WTC11 (cell line): Measurements from ENCODE around the gene MANBA. TPM values are rescaled to one million over a fixed set of nuclear protein-coding genes. Genes with fewer than 3 reads are reported as not detected.

ENCODE experiments used
- ATAC-seq: fragments of 200-7000 bp; cut with Tn5 transposase; 2 replicates; pipeline ENCODE4 v1.10.0; 2021; ENCODE audit warnings: mild to moderate bottlenecking, moderate library complexity
- CTCF ChIA-PET: fragments of 300-600 bp; sonication (Branson Sonifier 250); formaldehyde crosslinking; loops from one replicate; lab custom pipeline; 2021; ENCODE audit warnings: antibody characterized with exemption; lab: Charles Lee
- POLR2A ChIA-PET: fragments of 350-600 bp; sonication (Branson Sonifier 250); formaldehyde crosslinking; loops from one replicate; lab custom pipeline; 2021; ENCODE audit warnings: antibody characterized with exemption; lab: Charles Lee
- DNase-seq: peaks from one replicate; pipeline ENCODE4 v3.0.0; 2021; ENCODE audit warnings: low spot score
- H3K27ac Mint-ChIP-seq: 2 replicates; pipeline ENCODE4 v1.8.0; 2021; ENCODE audit warnings: mixed read lengths
- H3K27me3 Mint-ChIP-seq: 2 replicates; pipeline ENCODE4 v1.8.0; 2021; ENCODE audit warnings: low read depth, mild to moderate bottlenecking, moderate library complexity, mixed read lengths
- H3K36me3 Mint-ChIP-seq: 2 replicates; pipeline ENCODE4 v1.8.0; 2021; ENCODE audit warnings: mixed read lengths
- H3K4me1 Mint-ChIP-seq: 2 replicates; pipeline ENCODE4 v1.8.0; 2022; ENCODE audit warnings: mixed read lengths
- H3K4me3 Mint-ChIP-seq: 2 replicates; pipeline ENCODE4 v1.8.0; 2021; ENCODE audit warnings: mild to moderate bottlenecking, moderate library complexity, mixed read lengths
- H3K9me3 Mint-ChIP-seq: 2 replicates; pipeline ENCODE4 v1.8.0; 2021; ENCODE audit warnings: mixed read lengths
- ATF1 ChIP-seq: sonication (generic); formaldehyde crosslinking; IDR thresholded peaks from 2 replicates; pipeline ENCODE4 v1.8.1; 2023; ENCODE audit warnings: mild to moderate bottlenecking, moderate library complexity, missing genetic modification reagents
- CBFB ChIP-seq: sonication (generic); formaldehyde crosslinking; IDR thresholded peaks from 2 replicates; pipeline ENCODE4 v1.8.1; 2022; ENCODE audit warnings: mild to moderate bottlenecking, low read depth, missing genetic modification reagents
- FOXK1 ChIP-seq: sonication (generic); formaldehyde crosslinking; IDR thresholded peaks from 2 replicates; pipeline ENCODE4 v1.8.0; 2022; ENCODE audit warnings: mild to moderate bottlenecking, moderate library complexity, missing genetic modification reagents
- GRHL2 ChIP-seq: fragments of 250-450 bp; sonication (Bioruptor Pico); IDR thresholded peaks from 2 replicates; pipeline ENCODE4 v1.8.0; 2022; ENCODE audit warnings: mild to moderate bottlenecking, moderate library complexity; ENCODE audit not compliant: insufficient replicate concordance, severe bottlenecking
- GTF2I ChIP-seq: fragments of 250-450 bp; sonication (Bioruptor Pico); conservative IDR thresholded peaks from 2 replicates; pipeline ENCODE4 v1.4.0; 2021; ENCODE audit warnings: mild to moderate bottlenecking
- MYBL2 ChIP-seq: sonication (generic); formaldehyde crosslinking; IDR thresholded peaks from 2 replicates; pipeline ENCODE4 v1.8.1; 2023; ENCODE audit warnings: mild to moderate bottlenecking, moderate library complexity, missing genetic modification reagents
- NFYB ChIP-seq: sonication (generic); formaldehyde crosslinking; conservative IDR thresholded peaks from 2 replicates; pipeline ENCODE4 v1.8.0; 2022; ENCODE audit warnings: low read depth, missing genetic modification reagents
- SMAD3 ChIP-seq: sonication (generic); formaldehyde crosslinking; IDR thresholded peaks from 2 replicates; pipeline ENCODE4 v1.8.0; 2022; ENCODE audit warnings: missing genetic modification reagents, mild to moderate bottlenecking, borderline replicate concordance
- SMAD4 ChIP-seq: sonication (generic); formaldehyde crosslinking; IDR thresholded peaks from 2 replicates; pipeline ENCODE4 v1.8.0; 2022; ENCODE audit warnings: mild to moderate bottlenecking, missing genetic modification reagents
- TEAD4 ChIP-seq: sonication (generic); formaldehyde crosslinking; IDR thresholded peaks from 2 replicates; pipeline ENCODE4 v1.8.0; 2022; ENCODE audit warnings: mild to moderate bottlenecking, missing genetic modification reagents
- TP53 ChIP-seq: sonication (generic); formaldehyde crosslinking; IDR thresholded peaks from 2 replicates; pipeline ENCODE4 v1.8.1; 2023; ENCODE audit warnings: mild to moderate bottlenecking, missing genetic modification reagents
- ZBTB21 ChIP-seq: sonication (generic); formaldehyde crosslinking; IDR thresholded peaks from 2 replicates; pipeline ENCODE4 v1.8.1; 2023; ENCODE audit warnings: mild to moderate bottlenecking, missing genetic modification reagents, borderline replicate concordance
- ZNF671 ChIP-seq: fragments of 250-450 bp; sonication (Bioruptor Pico); IDR thresholded peaks from 2 replicates; pipeline ENCODE4 v1.8.0; 2021; ENCODE audit warnings: mild to moderate bottlenecking
- total RNA-seq: library from RNA; stranded (reverse); gene quantifications from 3 replicates; pipeline ENCODE4 v1.2.3, GENCODE V29; 2021
- TF ChIP-seq, protein P1 (sequence below): sonication (generic); formaldehyde crosslinking; IDR thresholded peaks from 2 replicates; pipeline ENCODE4 v1.8.0; 2023; ENCODE audit warnings: mild to moderate bottlenecking, missing genetic modification reagents
- TF ChIP-seq, protein P2 (sequence below): sonication (generic); formaldehyde crosslinking; IDR thresholded peaks from 2 replicates; pipeline ENCODE4 v1.8.0; 2022; ENCODE audit warnings: mild to moderate bottlenecking, missing genetic modification reagents
- TF ChIP-seq, protein P3 (sequence below): sonication (generic); formaldehyde crosslinking; IDR thresholded peaks from 2 replicates; pipeline ENCODE4 v1.8.1; 2023; ENCODE audit warnings: mild to moderate bottlenecking, missing genetic modification reagents
- TF ChIP-seq, protein P4 (sequence below): sonication (generic); formaldehyde crosslinking; IDR thresholded peaks from 2 replicates; pipeline ENCODE4 v1.8.0; 2023; ENCODE audit warnings: missing genetic modification reagents
- TF ChIP-seq, protein P5 (sequence below): sonication (generic); formaldehyde crosslinking; IDR thresholded peaks from 2 replicates; pipeline ENCODE4 v1.8.0; 2022; ENCODE audit warnings: mild to moderate bottlenecking, missing genetic modification reagents
- TF ChIP-seq, protein P6 (sequence below): sonication (generic); formaldehyde crosslinking; IDR thresholded peaks from 2 replicates; pipeline ENCODE4 v1.8.1; 2022; ENCODE audit warnings: missing genetic modification reagents, borderline replicate concordance
- TF ChIP-seq, protein P7 (sequence below): sonication (generic); formaldehyde crosslinking; IDR thresholded peaks from 2 replicates; pipeline ENCODE4 v1.8.0; 2023; ENCODE audit warnings: missing genetic modification reagents, mild to moderate bottlenecking, borderline replicate concordance

Gene MANBA
- total RNA-seq, 1 experiment from 2014 or later = 35.1 TPM

DNA sequence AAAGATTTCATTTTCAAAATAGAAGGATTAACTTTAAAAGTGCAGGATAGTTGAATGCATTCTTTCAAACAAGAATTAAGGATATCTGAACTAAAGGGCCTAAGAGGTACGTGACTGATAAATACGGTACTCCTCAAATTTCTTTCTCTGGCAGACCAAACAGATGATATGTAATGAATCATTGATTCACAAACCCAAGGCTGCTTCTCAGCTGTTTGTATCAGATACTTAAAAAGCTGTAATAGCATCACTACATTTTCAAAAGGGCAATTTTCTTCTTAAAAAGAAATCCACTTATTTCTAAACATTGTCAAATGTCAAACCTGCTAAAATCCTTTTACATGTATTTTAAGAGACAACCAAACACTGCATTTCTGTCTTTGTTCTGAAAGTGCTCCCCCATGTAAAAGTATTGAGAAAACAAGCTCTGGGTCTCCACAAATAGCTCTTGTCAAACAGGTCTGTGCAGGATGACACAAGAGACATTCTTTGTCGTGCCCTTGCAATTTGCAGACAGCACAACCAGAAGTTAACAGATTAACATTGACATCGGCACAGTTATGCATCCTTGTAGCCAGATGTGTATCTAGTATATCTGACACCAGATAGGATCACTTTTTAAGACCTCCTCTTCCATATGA is 82.0 kb downstream of the MANBA start:
- H3K27ac Mint-ChIP-seq = no peak overlapping the region
- no peak for DNase-seq
- no peak overlapping the region for H3K4me3 Mint-ChIP-seq
- ChIA-PET CTCF (interaction anchor here (0.5 to 0.9 kb wide), 3 partner anchors 13 to 105 kb away, joined by 3 read pairs; no protein-coding TSS in a partner anchor), POLR2A (no interaction called here)
- peaks cover 2% of the 10 kb centered on the region for H3K9me3 Mint-ChIP-seq
- no peaks in the 10 kb centered on the region for H3K27me3 Mint-ChIP-seq
- TF ChIP-seq, protein P1, sequence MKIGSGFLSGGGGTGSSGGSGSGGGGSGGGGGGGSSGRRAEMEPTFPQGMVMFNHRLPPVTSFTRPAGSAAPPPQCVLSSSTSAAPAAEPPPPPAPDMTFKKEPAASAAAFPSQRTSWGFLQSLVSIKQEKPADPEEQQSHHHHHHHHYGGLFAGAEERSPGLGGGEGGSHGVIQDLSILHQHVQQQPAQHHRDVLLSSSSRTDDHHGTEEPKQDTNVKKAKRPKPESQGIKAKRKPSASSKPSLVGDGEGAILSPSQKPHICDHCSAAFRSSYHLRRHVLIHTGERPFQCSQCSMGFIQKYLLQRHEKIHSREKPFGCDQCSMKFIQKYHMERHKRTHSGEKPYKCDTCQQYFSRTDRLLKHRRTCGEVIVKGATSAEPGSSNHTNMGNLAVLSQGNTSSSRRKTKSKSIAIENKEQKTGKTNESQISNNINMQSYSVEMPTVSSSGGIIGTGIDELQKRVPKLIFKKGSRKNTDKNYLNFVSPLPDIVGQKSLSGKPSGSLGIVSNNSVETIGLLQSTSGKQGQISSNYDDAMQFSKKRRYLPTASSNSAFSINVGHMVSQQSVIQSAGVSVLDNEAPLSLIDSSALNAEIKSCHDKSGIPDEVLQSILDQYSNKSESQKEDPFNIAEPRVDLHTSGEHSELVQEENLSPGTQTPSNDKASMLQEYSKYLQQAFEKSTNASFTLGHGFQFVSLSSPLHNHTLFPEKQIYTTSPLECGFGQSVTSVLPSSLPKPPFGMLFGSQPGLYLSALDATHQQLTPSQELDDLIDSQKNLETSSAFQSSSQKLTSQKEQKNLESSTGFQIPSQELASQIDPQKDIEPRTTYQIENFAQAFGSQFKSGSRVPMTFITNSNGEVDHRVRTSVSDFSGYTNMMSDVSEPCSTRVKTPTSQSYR (CRISPR knock-in tag) = no peak
- TF ChIP-seq CBFB (CRISPR knock-in tag) (no peak), NFYB (CRISPR knock-in tag) (no peak), ZNF671 (CRISPR knock-in tag) (no peak), ATF1 (CRISPR knock-in tag) (no peak), TP53 (CRISPR knock-in tag) (no peak), ZBTB21 (CRISPR knock-in tag) (no peak), TEAD4 (CRISPR knock-in tag) (no peak), SMAD4 (CRISPR knock-in tag) (no peak), GTF2I (no peak), FOXK1 (CRISPR knock-in tag) (no peak), SMAD3 (CRISPR knock-in tag) (no peak), GRHL2 (CRISPR knock-in tag) (no peak), MYBL2 (CRISPR knock-in tag) (no peak)
- TF ChIP-seq, protein P2, sequence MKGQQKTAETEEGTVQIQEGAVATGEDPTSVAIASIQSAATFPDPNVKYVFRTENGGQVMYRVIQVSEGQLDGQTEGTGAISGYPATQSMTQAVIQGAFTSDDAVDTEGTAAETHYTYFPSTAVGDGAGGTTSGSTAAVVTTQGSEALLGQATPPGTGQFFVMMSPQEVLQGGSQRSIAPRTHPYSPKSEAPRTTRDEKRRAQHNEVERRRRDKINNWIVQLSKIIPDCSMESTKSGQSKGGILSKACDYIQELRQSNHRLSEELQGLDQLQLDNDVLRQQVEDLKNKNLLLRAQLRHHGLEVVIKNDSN (CRISPR knock-in tag) = no peak
- TF ChIP-seq, protein P3, sequence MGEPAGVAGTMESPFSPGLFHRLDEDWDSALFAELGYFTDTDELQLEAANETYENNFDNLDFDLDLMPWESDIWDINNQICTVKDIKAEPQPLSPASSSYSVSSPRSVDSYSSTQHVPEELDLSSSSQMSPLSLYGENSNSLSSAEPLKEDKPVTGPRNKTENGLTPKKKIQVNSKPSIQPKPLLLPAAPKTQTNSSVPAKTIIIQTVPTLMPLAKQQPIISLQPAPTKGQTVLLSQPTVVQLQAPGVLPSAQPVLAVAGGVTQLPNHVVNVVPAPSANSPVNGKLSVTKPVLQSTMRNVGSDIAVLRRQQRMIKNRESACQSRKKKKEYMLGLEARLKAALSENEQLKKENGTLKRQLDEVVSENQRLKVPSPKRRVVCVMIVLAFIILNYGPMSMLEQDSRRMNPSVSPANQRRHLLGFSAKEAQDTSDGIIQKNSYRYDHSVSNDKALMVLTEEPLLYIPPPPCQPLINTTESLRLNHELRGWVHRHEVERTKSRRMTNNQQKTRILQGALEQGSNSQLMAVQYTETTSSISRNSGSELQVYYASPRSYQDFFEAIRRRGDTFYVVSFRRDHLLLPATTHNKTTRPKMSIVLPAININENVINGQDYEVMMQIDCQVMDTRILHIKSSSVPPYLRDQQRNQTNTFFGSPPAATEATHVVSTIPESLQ (CRISPR knock-in tag) = no peak
- TF ChIP-seq, protein P4, sequence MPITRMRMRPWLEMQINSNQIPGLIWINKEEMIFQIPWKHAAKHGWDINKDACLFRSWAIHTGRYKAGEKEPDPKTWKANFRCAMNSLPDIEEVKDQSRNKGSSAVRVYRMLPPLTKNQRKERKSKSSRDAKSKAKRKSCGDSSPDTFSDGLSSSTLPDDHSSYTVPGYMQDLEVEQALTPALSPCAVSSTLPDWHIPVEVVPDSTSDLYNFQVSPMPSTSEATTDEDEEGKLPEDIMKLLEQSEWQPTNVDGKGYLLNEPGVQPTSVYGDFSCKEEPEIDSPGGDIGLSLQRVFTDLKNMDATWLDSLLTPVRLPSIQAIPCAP (CRISPR knock-in tag) = no peak
- TF ChIP-seq, protein P5, sequence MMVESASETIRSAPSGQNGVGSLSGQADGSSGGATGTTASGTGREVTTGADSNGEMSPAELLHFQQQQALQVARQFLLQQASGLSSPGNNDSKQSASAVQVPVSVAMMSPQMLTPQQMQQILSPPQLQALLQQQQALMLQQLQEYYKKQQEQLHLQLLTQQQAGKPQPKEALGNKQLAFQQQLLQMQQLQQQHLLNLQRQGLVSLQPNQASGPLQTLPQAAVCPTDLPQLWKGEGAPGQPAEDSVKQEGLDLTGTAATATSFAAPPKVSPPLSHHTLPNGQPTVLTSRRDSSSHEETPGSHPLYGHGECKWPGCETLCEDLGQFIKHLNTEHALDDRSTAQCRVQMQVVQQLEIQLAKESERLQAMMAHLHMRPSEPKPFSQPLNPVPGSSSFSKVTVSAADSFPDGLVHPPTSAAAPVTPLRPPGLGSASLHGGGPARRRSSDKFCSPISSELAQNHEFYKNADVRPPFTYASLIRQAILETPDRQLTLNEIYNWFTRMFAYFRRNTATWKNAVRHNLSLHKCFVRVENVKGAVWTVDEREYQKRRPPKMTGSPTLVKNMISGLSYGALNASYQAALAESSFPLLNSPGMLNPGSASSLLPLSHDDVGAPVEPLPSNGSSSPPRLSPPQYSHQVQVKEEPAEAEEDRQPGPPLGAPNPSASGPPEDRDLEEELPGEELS (CRISPR knock-in tag) = no peak
- TF ChIP-seq, protein P6, sequence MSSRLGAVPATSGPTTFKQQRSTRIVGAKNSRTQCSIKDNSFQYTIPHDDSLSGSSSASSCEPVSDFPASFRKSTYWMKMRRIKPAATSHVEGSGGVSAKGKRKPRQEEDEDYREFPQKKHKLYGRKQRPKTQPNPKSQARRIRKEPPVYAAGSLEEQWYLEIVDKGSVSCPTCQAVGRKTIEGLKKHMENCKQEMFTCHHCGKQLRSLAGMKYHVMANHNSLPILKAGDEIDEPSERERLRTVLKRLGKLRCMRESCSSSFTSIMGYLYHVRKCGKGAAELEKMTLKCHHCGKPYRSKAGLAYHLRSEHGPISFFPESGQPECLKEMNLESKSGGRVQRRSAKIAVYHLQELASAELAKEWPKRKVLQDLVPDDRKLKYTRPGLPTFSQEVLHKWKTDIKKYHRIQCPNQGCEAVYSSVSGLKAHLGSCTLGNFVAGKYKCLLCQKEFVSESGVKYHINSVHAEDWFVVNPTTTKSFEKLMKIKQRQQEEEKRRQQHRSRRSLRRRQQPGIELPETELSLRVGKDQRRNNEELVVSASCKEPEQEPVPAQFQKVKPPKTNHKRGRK (CRISPR knock-in tag) = no peak
- TF ChIP-seq, protein P7, sequence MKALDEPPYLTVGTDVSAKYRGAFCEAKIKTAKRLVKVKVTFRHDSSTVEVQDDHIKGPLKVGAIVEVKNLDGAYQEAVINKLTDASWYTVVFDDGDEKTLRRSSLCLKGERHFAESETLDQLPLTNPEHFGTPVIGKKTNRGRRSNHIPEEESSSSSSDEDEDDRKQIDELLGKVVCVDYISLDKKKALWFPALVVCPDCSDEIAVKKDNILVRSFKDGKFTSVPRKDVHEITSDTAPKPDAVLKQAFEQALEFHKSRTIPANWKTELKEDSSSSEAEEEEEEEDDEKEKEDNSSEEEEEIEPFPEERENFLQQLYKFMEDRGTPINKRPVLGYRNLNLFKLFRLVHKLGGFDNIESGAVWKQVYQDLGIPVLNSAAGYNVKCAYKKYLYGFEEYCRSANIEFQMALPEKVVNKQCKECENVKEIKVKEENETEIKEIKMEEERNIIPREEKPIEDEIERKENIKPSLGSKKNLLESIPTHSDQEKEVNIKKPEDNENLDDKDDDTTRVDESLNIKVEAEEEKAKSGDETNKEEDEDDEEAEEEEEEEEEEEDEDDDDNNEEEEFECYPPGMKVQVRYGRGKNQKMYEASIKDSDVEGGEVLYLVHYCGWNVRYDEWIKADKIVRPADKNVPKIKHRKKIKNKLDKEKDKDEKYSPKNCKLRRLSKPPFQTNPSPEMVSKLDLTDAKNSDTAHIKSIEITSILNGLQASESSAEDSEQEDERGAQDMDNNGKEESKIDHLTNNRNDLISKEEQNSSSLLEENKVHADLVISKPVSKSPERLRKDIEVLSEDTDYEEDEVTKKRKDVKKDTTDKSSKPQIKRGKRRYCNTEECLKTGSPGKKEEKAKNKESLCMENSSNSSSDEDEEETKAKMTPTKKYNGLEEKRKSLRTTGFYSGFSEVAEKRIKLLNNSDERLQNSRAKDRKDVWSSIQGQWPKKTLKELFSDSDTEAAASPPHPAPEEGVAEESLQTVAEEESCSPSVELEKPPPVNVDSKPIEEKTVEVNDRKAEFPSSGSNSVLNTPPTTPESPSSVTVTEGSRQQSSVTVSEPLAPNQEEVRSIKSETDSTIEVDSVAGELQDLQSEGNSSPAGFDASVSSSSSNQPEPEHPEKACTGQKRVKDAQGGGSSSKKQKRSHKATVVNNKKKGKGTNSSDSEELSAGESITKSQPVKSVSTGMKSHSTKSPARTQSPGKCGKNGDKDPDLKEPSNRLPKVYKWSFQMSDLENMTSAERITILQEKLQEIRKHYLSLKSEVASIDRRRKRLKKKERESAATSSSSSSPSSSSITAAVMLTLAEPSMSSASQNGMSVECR (CRISPR knock-in tag) = no peak
- peaks cover 14% of the 10 kb centered on the region for H3K36me3 Mint-ChIP-seq
- no peak for ATAC-seq
- peaks cover 10% of the 10 kb centered on the region; the same call in 1 of the 2 replicates for H3K4me1 Mint-ChIP-seq
